Measurements from ENCODE around the gene TLR5.

The TLR5 gene

DNA sequence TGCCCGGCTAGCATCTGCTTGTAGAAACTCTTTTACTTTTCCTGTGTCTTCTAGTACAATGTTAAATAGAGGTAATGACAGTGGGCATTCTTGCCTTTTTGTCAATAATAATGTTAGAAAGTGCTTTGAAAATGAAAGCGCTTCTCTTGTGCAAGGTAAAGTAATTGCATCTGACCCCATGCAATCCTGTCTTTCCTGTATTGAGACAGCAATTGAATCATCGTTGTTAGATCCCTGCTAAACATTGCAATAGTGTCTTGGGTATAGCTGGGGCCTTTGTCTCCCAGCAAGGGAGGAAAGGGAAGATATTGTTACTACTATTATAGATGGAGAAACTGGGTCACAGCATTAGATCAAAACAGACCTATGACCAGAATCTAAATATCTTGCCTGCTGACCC lies 80.9 kb downstream of the TLR5 start:
- DNase-seq, result no peak

DNA sequence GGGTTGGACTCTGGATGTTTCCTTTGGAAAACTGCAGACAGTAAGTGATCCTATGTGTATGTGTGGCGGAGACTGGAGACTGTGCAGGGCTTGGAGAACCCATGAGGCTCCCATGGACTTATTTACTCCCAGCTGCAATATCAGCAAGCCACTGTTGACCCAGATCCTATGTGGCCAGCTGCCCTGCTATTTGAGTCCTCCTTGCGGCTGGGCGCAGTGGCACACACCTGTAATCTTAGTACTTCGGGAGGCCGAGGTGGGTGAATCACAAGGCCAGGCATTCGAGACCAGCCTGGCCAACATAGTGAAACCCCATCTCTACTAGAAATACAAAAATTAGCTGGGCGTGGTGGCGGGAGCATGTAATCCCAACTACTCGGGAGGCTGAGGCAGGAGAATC lies 83.5 kb downstream of the TLR5 start:
- no peak for DNase-seq

Data from stimulated activated CD8-positive, alpha-beta memory T cell treated with anti-CD3 and anti-CD28 coated beads, Interleukin-4, amount 100 ng/mL, for 48 hours (primary cell).